Karpas-422 (cell line): ENCODE results near the gene GZMM. TPM values are rescaled to one million over a fixed set of nuclear protein-coding genes. Genes with fewer than 3 reads are reported as not detected.

Source experiments
- DNase-seq: peaks from one replicate; pipeline ENCODE4 v3.0.0-alpha.2; 2015
- H2AFZ ChIP-seq: fragments of 200-600 bp; sonication (generic); 2 replicates; pipeline ENCODE4 v1.6.1; 2014; ENCODE audit warnings: antibody characterized with exemption, low read length, mixed read lengths
- H3K27ac ChIP-seq: fragments of 200-600 bp; sonication (generic); 2 replicates; pipeline ENCODE4 v1.5.1; 2014; ENCODE audit warnings: mild to moderate bottlenecking, low read length, moderate library complexity
- H3K27me3 ChIP-seq: fragments of 200-600 bp; sonication (generic); 2 replicates; pipeline ENCODE4 v1.6.1; 2014; ENCODE audit warnings: low read length, mixed read lengths
- H3K36me3 ChIP-seq: fragments of 200-600 bp; sonication (generic); 2 replicates; pipeline ENCODE4 v1.6.1; 2014; ENCODE audit warnings: low read length, mixed read lengths; ENCODE audit not compliant: insufficient read depth
- H3K4me1 ChIP-seq: fragments of 200-600 bp; sonication (generic); 2 replicates; pipeline ENCODE4 v1.6.1; 2014; ENCODE audit warnings: mild to moderate bottlenecking, low read length, mixed read lengths
- H3K4me2 ChIP-seq: fragments of 200-600 bp; sonication (generic); 2 replicates; pipeline ENCODE4 v1.6.1; 2014; ENCODE audit warnings: low read length, low read depth, mild to moderate bottlenecking; ENCODE audit not compliant: poor library complexity, severe bottlenecking
- H3K4me3 ChIP-seq: fragments of 200-600 bp; sonication (generic); 2 replicates; pipeline ENCODE4 v1.5.1; 2014; ENCODE audit warnings: mild to moderate bottlenecking, antibody characterized with exemption, low read length, mixed read lengths
- H3K79me2 ChIP-seq: fragments of 200-600 bp; sonication (generic); 2 replicates; pipeline ENCODE4 v1.6.1; 2014; ENCODE audit warnings: mild to moderate bottlenecking, low read length, mixed read lengths
- H3K9ac ChIP-seq: fragments of 200-600 bp; sonication (generic); 2 replicates; pipeline ENCODE4 v1.6.0; 2014; ENCODE audit warnings: low read length
- H3K9me2 ChIP-seq: fragments of 200-600 bp; sonication (generic), shearing (Covaris generic); replicated peaks from 2 replicates; pipeline ENCODE4 v1.6.0; 2014; ENCODE audit warnings: mild to moderate bottlenecking, low read length, moderate library complexity; ENCODE audit not compliant: insufficient read depth
- H3K9me3 ChIP-seq: fragments of 300-700, 200-600 bp; sonication (generic); 2 replicates; pipeline ENCODE4 v1.6.1; 2014; ENCODE audit warnings: low read length, mixed read lengths
- H4K20me1 ChIP-seq: fragments of 200-600 bp; sonication (generic); 2 replicates; pipeline ENCODE4 v1.6.1; 2014; ENCODE audit warnings: mild to moderate bottlenecking, antibody characterized with exemption, low read length, low read depth; ENCODE audit not compliant: insufficient read depth
- total RNA-seq: library from RNA; depleted of rRNA; stranded (reverse); fragments of >200 nt; shearing (Covaris generic); gene quantifications from 2 replicates; pipeline ENCODE4 v1.2.3, GENCODE V29; 2014; ENCODE audit warnings: low replicate concordance

Gene GZMM
- total RNA-seq, 1 experiment from 2014 or later, result not detected

GRCh38 chr19:542173-542866, 1.5 kb upstream of the GZMM start:
- DNase-seq, result no peak
- no peak overlapping the region for H3K4me3 ChIP-seq
- H3K4me1 ChIP-seq, result no peaks in the 10 kb centered on the region
- H3K4me2 ChIP-seq, result no peak overlapping the region
- H3K36me3 ChIP-seq, result no peaks in the 10 kb centered on the region
- H4K20me1 ChIP-seq, result no peaks in the 10 kb centered on the region
- H2AFZ ChIP-seq, result no peak overlapping the region
- H3K79me2 ChIP-seq, result no peaks in the 10 kb centered on the region
- no peaks in the 10 kb centered on the region for H3K9me2 ChIP-seq
- no peaks in the 10 kb centered on the region for H3K27me3 ChIP-seq
- no peaks in the 10 kb centered on the region for H3K9me3 ChIP-seq
- no peak overlapping the region for H3K27ac ChIP-seq
- no peak overlapping the region for H3K9ac ChIP-seq

- H3K9me3 ChIP-seq, result no peaks in the 10 kb centered on the region
- no peak for DNase-seq
- H3K9me2 ChIP-seq, result no peaks in the 10 kb centered on the region
- no peak overlapping the region for H3K9ac ChIP-seq
- no peaks in the 10 kb centered on the region for H4K20me1 ChIP-seq
- H3K4me2 ChIP-seq, result no peak overlapping the region
- no peak overlapping the region for H3K27ac ChIP-seq
- no peak overlapping the region for H2AFZ ChIP-seq
- H3K4me3 ChIP-seq, result no peak overlapping the region
- H3K4me1 ChIP-seq, result no peaks in the 10 kb centered on the region
- H3K27me3 ChIP-seq, result no peaks in the 10 kb centered on the region
- no peaks in the 10 kb centered on the region for H3K79me2 ChIP-seq
- H3K36me3 ChIP-seq, result no peaks in the 10 kb centered on the region
Observed at GRCh38 chr19:547117-547516, 3.3 kb downstream of the GZMM start.

- no peaks in the 10 kb centered on the region for H3K4me1 ChIP-seq
- H3K36me3 ChIP-seq, result no peaks in the 10 kb centered on the region
- no peak overlapping the region for H2AFZ ChIP-seq
- H3K27ac ChIP-seq, result no peak overlapping the region
- H3K4me3 ChIP-seq, result no peak overlapping the region
- no peaks in the 10 kb centered on the region for H3K79me2 ChIP-seq
- H3K27me3 ChIP-seq, result no peaks in the 10 kb centered on the region
- H4K20me1 ChIP-seq, result no peaks in the 10 kb centered on the region
- DNase-seq, result no peak
- H3K9me2 ChIP-seq, result no peaks in the 10 kb centered on the region
- no peak overlapping the region for H3K9ac ChIP-seq
- H3K9me3 ChIP-seq, result no peaks in the 10 kb centered on the region
- no peak overlapping the region for H3K4me2 ChIP-seq
Observed at GRCh38 chr19:547836-548720, 4.2 kb downstream of the GZMM start.

GRCh38 chr19:548886-549830, 5.3 kb downstream of the GZMM start:
- Histone ChIP-seq H3K27me3 (no peaks in the 10 kb centered on the region), H2AFZ (no peak overlapping the region), H3K9me2 (no peaks in the 10 kb centered on the region), H4K20me1 (no peaks in the 10 kb centered on the region), H3K27ac (no peak overlapping the region), H3K9me3 (no peaks in the 10 kb centered on the region), H3K79me2 (no peaks in the 10 kb centered on the region), H3K4me2 (no peak overlapping the region), H3K36me3 (no peaks in the 10 kb centered on the region), H3K4me3 (no peak overlapping the region), H3K9ac (no peak overlapping the region), H3K4me1 (no peaks in the 10 kb centered on the region)
- no peak for DNase-seq

GRCh38 chr19:554817-555216, 11.0 kb downstream of the GZMM start:
- DNase-seq, result no peak
- H3K36me3 ChIP-seq, result no peaks in the 10 kb centered on the region
- no peaks in the 10 kb centered on the region for H4K20me1 ChIP-seq
- no peak overlapping the region for H2AFZ ChIP-seq
- no peak overlapping the region for H3K27ac ChIP-seq
- H3K9ac ChIP-seq, result no peak overlapping the region
- no peak overlapping the region for H3K4me2 ChIP-seq
- no peaks in the 10 kb centered on the region for H3K9me3 ChIP-seq
- H3K9me2 ChIP-seq, result no peaks in the 10 kb centered on the region
- no peaks in the 10 kb centered on the region for H3K4me1 ChIP-seq
- no peak overlapping the region for H3K4me3 ChIP-seq
- H3K79me2 ChIP-seq, result no peaks in the 10 kb centered on the region
- no peaks in the 10 kb centered on the region for H3K27me3 ChIP-seq

- Histone ChIP-seq H3K79me2 (no peaks in the 10 kb centered on the region), H3K27me3 (no peaks in the 10 kb centered on the region), H2AFZ (no peak overlapping the region), H3K27ac (no peak overlapping the region), H3K4me3 (no peak overlapping the region), H3K4me1 (no peaks in the 10 kb centered on the region), H3K9me3 (no peaks in the 10 kb centered on the region), H3K9ac (no peak overlapping the region), H3K36me3 (no peaks in the 10 kb centered on the region), H3K4me2 (no peak overlapping the region), H4K20me1 (no peaks in the 10 kb centered on the region), H3K9me2 (no peaks in the 10 kb centered on the region)
- DNase-seq, result no peak
Observed at GRCh38 chr19:555474-555808, 11.6 kb downstream of the GZMM start.

- H3K79me2 ChIP-seq, result no peaks in the 10 kb centered on the region
- no peaks in the 10 kb centered on the region for H3K9me3 ChIP-seq
- no peaks in the 10 kb centered on the region for H3K36me3 ChIP-seq
- no peaks in the 10 kb centered on the region for H4K20me1 ChIP-seq
- no peak overlapping the region for H2AFZ ChIP-seq
- H3K9ac ChIP-seq, result no peak overlapping the region
- H3K4me3 ChIP-seq, result no peak overlapping the region
- DNase-seq, result no peak
- H3K27ac ChIP-seq, result no peak overlapping the region
- no peaks in the 10 kb centered on the region for H3K9me2 ChIP-seq
- H3K27me3 ChIP-seq, result no peaks in the 10 kb centered on the region
- no peaks in the 10 kb centered on the region for H3K4me1 ChIP-seq
- no peak overlapping the region for H3K4me2 ChIP-seq
Observed at GRCh38 chr19:556611-557382, 12.9 kb downstream of the GZMM start.
